GM21529 (cell line): Measurements from ENCODE around the gene CAND2.
"Not testable (repeated sequence)": the region's sequence is repeated elsewhere in the genome, so short reads cannot be mapped to it uniquely, and the experiment has no call there.

Experiments used
- ATAC-seq: cut with Tn5 transposase; IDR thresholded peaks from one replicate; pipeline ENCODE4 v1.9.1; 2021; ENCODE audit not compliant: unreplicated experiment

The CAND2 gene

DNA sequence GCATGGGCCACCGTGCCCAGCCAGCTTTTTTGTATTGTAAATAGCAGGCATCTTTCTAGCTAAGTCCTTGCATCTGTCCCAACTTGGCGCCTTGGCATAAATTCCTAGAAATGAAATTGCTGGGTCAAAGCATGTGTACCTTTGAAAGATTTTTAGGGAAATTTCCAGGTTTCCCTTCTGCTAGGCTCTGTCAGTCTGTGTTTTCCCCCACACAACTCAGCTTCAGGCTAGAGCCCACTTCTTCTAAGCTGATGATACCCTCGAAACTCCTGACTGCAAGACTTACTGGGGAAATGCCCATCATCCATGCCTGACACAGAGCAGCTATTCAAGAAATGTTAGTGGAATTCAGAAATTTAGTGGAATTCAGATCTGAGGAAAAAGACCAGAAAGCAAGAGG lies 55.7 kb downstream of the CAND2 start:
- ATAC-seq: no peak

DNA sequence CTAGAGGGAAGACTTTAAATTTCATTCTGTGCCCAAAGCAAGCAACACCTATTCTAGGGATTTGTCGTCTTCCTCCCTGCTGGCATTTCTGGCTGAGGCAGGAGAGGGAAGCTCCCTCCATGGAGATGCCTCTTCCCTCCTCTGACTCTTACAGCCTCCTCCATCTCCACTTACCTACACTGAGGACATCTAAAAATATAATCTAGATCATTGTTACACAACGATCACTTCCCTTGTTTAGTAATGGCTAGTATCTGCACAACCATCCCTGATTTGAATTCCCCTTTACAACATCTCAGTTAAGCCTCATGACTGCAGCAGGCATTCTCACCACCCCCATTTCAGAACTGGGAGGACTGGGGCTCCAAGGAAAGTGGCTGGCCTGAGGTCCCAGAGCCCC lies 57.4 kb downstream of the CAND2 start:
- not testable (repeated sequence) for ATAC-seq

DNA sequence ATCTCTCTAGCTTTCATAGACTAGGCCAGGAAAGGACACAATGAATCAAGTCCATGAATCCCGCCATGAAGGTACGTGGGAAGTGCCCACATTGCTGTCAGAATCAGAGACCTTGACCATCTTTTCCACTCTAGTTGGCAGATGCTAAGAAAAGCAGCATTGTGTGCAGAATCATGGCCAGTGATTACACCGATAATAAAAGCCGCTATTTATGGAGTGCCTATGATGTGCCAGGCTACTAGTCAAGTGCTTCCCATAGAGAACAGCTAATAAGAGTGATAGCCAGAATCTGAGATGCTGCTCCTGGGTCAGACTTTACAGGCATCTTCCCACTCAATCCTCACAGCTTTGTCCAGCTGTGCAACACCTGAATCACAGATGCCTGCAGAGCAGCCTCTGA lies 58.1 kb downstream of the CAND2 start:
- ATAC-seq: no peak

DNA sequence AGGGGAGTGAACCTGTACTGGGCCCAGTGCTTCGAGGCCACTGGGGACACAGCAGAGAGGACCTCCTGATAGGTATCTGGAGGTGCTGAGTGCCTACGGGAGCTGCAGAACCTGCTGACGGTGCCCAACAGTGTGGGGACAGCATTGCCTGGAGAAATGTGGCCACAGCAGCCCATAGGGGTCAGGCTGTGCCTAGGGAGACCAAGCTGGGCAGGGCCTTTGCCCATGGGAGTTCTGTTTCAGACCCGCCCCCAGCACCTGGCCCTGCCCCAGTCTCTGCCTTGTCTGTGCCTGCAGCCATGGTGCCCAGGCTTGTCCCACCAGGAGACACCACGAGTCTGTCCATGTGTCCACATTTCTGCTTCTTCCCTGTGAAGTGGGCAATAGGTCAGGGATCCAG lies 60.1 kb downstream of the CAND2 start:
- no peak for ATAC-seq

DNA sequence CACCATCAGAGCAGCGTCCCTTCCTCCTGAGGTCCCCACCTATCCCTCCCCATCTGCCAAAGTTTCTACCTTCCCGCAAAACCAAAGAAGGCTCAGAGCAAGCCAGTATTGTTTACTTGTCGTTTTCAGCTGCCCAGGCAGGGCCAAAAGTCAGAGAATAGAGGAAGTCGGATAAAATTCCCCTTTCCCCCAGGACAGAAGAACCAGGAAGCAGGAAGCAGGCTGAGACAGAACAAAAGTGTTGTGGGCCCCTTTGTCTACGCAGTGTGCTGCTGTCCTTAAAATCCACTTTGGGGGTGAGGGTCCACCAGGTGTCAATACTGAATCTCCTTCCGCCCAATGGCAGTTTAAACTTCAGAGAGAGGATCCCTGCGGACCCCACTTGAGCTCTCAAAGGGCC lies 63.4 kb downstream of the CAND2 start:
- ATAC-seq: no peak

DNA sequence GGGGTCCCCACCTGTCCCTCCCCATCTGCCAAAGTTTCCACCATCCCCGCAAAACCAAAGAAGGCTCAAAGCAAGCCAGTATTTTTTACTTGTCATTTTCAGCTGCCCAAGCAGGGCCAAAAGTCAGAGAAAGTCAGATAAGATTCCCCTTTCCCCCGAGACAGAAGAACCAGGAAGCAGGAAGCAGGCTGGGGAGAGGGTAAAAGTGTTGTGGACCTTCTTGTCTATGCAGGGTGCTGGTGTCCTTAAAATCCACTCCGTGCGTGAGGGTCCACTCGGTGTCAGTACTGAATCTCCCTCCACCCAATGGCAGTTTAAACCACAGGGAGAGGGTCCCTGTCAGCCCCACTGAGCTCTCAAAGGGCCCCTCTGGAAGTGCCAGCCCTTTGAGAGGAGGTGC lies 65.1 kb downstream of the CAND2 start:
- ATAC-seq: no peak

DNA sequence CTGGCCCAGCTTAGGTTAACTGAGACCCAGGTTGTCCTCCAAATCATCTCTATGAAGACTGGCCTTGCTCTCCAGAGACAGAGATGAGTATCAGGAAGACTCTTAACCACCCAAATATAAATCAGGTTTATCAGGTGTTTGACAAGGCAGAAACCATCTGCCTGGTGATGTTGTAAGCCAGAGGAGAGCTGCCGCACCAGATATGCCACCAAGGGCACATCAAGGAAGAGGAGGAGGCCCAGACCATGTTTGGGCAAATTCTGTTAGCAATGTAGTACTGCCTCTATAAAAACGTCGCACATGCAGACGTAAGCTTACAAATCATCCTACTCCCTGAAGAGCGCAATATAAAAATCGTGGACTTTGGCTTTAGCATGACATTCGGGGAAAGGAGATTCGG lies 65.9 kb downstream of the CAND2 start:
- no peak for ATAC-seq

DNA sequence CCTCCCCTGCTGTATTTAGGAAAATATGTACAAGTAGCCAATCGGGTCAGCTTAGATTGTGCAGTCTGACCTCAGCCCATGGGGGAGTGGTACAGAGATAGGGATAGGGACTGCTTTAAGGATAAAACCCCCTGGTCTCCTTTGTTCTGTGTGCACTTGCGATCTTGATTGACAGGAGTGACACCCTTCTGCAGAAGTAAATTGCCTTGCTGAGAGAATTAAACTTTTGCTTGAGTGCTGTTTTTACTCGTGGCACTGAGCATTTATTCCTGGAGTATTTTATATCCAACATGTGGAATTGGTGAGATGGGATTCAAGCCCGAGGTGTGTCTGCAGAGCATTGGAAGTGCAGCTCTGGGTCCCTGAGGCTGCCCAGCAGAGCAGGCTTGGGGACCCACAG lies 68.8 kb downstream of the CAND2 start:
- ATAC-seq: no peak

DNA sequence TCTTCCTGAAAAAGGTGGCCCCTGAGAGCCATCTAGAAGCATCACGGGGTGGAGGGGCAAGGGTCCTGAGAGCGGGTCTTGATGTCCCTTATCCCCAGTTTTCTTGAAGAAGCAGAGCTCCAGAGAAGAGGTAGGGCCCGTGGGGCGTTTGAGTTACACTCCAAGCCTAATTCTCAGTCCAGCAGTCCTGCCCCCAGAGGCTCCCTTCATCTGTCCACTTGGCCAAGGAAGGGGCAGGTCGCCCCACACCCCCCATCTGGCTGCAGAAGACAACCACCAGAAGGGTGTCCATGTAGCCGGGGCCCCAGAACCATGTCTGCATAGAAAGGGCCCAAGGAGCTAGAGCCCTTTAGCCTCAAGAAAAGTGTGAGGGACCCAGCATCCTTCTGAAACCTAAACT lies 70.4 kb downstream of the CAND2 start:
- ATAC-seq: no peak

DNA sequence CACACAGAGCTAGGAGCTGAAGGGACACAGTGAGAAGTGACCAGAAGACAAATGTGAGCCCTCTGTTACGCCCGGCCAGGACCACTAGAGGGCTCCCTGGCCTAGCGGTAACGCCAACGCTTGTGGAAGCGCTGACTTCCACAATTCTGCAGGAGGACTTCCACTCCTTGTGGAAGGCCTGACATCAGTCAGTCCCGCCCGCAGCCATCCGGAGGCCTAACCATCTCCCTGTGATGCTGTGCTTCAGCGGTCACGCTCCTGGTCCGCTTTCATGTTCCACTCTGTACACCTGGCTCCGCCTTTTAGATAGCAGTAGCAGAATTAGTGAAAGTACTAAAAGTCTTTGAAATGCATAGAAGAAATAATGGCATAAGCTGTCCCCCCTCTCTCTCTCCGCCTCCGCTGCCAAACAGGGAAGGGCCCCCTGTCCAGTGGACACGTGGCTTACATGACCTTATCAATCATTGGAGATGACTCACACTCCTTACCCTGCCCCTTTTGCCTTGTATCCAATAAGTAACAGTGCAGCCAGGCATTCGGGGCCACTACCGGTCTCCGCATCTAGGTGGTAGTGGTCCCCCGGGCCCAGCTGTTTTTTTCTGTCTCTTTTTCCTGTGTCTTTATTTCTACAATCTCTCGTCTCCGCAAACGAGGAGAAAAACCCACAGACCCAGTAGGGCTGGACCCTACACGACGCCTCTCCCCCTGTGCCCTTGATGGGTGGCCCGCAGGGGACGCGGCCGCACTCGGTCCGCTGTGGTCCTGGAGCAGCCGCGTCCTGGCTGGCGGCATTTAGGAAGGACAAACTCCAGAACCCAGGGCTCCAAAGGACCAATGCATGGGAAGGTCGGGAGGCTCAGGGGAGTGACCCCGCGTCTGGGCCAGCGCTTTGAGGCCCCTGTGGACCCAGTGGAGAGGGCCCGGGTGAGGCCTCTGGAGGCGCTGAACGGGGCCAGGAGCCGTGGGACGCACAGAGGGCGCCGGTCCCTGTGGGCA lies 71.9 kb downstream of the CAND2 start:
- peak; percentile 65 for ATAC-seq

DNA sequence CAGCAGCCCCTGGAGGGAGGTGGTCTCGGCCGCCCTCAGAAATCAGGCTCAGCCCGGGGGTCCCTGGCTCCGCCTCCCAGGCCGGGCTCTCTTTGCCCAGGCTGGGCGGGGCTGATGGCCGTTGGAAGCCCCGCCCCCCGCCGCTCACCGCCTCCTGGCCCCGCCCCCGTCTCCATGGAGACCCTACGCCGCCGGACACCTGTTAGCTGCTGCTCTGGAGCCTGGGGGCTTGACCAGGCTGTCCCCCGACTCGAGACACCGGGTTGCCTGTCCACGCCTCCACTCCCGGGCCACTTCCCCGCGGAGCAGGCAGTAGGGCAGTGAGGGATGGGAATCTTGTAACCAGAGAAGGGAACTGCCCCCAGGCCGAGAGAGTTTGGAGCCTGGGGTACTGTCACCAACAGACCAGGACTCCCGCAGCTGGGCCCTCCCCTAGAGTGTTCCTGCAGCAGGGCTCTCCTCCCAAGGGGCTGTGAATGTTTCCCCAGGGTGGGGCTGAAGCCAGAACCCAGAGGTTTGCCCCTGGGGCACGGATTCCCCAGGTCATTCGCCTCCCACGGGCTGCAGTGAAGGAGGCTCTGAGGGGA lies 72.6 kb downstream of the CAND2 start:
- peak; percentile 56 for ATAC-seq

DNA sequence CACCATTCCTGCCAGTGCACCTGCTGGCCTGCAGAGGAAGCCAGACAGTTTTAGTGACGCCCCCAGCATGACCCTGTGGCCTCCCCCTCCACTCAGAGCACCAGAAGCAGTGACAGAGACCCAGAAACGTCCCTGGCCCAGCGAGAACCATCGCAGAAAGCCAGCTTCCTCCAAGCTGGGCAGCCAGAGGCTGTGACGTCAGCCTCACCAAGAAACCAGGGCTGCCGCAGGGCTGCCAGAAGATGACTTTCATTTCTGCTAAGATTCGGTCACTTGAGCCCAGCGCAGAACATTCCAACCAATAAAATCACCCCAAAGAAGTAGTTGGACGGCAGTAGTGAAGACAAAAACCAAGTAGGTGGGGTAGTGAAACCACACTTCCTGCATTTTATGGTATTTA lies 74.5 kb downstream of the CAND2 start:
- peak; percentile 48 for ATAC-seq

DNA sequence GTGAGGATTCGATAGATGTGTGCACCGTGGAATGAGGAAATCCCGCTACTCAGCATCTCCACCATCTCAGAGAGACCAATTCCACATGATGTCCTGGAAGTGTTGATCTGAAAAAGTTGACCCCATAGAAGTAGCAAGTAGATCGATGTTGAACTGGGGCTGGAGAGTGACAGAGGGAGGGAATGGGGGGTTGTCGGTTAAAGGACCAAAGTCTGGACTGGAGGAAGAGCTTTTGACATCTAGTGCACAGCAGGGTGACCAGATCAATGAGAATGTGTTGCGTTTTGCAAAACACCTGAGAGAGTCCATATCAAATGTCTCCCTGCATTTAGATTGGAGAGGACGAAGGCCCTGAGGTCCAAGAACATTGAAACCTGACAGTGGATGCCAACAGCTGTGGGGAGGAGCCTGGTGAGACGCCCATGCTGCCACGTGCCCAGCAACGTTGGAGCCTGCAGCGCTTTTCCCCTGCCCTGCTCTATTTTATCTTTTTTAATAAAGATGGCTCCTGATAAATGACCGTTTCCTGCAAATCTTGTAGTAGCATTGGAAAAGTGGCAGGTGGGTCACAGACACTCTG lies 75.0 kb downstream of the CAND2 start:
- ATAC-seq: no peak

DNA sequence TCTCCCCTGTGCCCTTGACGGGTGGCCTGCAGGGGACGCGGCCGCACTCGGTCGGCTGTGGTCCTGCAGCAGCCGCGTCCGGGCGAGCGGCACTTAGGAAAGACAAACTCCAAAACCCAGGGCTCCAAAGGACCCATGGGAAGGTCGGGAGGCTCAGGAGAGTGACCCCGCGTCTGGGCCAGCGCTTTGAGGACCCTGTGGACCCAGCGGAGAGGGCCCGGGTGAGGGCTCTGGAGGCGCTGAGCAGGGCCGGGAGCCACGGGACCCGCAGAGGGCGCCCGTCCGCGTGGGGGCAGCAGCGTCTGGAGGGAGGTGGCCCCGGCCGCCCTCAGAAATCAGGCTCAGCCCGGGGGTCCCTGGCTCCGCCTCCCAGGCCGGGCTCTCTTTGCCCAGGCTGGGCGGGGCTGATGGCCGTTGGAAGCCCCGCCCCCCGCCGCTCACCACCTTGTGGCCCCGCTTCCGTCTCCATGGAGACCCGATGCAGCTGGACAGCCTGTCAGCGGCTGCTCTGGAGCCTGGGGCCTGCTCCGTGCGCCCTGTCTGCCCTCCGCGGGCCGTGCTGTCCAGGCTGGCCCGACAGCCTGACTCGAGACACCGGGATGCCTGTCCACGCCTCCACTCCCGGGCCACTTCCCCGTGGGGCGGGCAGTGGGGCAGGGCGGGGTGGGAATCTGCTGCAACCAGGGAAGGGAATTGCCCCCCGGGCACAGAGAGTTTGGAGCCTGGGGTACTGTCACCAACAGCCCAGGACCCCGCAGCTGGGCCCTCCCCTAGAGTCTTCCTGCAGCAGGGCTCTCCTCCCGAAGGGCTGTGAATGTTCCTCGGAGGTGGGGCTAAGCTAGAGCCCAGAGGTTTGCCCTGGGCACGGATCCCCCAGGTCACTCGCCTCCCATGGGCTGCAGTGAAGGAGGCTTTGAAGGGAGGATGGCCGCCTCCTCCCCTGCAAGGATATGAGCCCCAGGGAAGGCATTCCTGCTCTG lies 79.7 kb downstream of the CAND2 start:
- no peak for ATAC-seq

DNA sequence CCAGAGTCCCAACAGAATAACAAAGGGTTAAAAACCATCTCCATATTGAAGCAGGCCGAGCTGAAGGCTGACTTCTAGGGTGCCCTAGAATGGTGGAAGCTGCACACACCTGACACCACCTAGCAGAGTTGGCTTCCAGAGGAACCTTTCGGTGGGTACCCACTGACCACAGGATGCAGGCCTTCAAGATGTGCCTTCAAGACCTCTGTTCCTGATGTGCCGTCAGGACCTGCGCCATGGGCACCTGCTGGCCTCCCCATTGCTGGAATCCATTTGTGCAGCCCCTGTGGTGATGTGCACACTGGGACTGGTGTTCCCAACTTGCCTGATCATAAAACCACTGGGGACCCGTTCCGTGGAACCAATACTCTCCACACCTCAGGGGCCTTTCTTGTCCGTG lies 80.6 kb downstream of the CAND2 start:
- no peak for ATAC-seq

DNA sequence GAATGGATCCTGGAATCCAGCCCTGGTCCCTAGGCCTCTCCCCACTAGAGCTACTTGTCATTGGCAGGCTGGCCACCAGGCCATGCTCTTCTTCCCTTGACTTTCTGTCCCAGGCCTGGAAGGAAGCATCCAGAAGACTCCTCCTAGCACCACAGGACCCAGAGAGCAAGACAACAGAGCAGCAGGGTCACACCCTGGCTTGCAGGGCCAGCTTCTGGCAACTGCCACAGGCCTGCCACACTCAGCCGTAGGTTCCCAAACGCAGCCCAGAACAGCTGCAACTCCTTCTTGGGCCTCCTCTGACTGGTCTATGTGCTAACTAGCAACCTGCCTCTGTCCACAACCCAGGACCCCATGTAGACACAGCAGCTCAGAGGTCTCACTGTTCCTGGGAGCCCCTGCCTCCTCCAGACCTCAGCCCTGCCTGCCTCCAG lies 81.7 kb downstream of the CAND2 start:
- ATAC-seq: no peak

DNA sequence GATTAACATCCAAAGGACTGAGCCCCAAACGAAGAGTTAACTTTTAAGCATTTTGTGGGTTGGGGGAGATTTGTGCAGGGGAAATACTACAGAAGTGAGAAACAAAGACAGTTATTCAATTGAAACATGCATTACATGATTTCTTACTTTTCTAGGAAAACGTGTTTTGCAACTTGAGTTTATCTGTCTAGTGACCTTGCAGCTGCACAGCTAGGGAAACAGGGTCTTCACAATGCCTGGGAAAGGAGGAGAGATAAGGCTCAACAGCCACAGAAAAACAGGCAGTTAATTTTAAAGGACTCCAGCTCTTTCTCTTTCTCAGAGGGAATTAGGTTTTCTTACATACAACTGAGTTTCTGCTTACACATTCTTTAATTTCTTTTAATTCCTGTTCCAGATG lies 82.3 kb downstream of the CAND2 start:
- not testable (repeated sequence) for ATAC-seq

DNA sequence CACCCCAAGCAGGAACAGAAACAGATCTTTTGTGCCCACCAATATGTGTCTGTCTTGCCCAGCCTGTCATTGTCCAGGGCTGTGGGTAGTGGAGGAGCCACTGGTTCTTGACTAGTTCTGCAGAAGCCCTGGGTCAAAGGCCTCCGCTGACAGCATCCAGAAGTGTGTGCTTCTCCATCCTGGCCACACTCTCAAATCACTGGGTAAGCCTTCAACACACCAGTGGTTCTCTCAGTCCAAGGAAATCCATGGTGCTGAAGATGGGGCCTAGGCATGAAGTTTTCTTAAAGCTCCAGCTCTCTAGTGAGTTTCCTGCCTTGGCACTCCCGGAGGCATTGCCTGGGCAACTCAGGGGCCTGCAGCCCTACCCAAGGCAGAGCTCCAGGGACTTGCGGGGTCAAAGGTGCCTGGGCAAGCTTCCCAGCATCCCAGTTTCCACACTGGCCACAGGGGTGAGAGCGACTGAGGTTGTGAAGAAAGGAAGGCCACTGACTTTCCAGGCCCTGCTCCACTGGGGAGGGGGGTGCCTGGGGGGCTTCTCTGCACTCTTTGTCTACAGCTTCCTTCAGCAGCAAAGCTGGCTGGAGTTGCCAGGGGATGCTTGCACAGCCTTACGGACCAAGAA lies 82.8 kb downstream of the CAND2 start:
- no peak for ATAC-seq

DNA sequence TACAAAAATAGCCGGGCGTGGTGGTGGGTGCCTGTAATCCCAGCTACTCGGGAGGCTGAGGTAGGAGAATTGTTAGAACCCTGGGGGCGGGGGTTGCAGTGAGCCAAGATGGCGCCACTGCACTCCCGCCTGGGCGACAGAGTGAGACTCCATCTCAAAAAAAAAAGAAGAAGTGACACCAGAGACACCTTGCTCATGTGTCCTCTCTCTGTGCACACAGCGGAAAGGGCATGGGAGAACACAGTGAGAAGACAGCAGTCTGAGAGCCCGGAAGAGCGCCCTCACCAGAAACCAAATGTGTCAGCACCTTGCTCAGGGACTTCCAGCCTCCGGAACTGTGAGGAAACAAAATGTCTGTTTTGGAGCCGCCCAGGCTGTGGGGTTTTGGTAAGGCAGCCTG lies 85.4 kb downstream of the CAND2 start:
- ATAC-seq: peak; percentile 61
